ENCODE measurements around the gene FBN1. TPM values are rescaled to one million over a fixed set of nuclear protein-coding genes. Genes with fewer than 3 reads are reported as not detected.

FBN1 gene
- total and polyA plus RNA-seq, 2 experiments from 2014 or later, result 1.9 to 3.8 TPM

GRCh38 chr15:48396020-48396419, 249.5 kb downstream of the FBN1 start:
- no peak overlapping the region for H3K27ac ChIP-seq (ENCODE audit: low read depth)
- H3K79me2 ChIP-seq (replicated peaks; ENCODE audit: insufficient read depth), result no peaks in the 10 kb centered on the region
- ATAC-seq, result no peak
- no peak overlapping the region for H2AFZ ChIP-seq
- no peaks in the 10 kb centered on the region for H3K36me3 ChIP-seq (ENCODE audit: insufficient read depth)
- Mint-ChIP-seq H3K27me3 (ENCODE audit: insufficient read depth, low read depth, poor library complexity) (peaks cover 1% of the 10 kb centered on the region), H3K27ac (no peak overlapping the region), H3K9me3 (no peaks in the 10 kb centered on the region), H3K36me3 (ENCODE audit: low read depth) (no peaks in the 10 kb centered on the region), H3K4me3 (no peak overlapping the region), H3K4me1 (no peaks in the 10 kb centered on the region)
- no peak for TF ChIP-seq ZNF331 (CRISPR knock-in tag; IDR thresholded peaks at IDR 0.05; ENCODE audit: low read depth)
- no peaks in the 10 kb centered on the region for H4K20me1 ChIP-seq (replicated peaks; ENCODE audit: insufficient read depth)
- no peaks in the 10 kb centered on the region for H3K27me3 ChIP-seq (ENCODE audit: insufficient read depth)
- H3K9me2 ChIP-seq (ENCODE audit: insufficient read depth), result peaks cover 6% of the 10 kb centered on the region
- H3K4me2 ChIP-seq, result no peak overlapping the region
- no peak for DNase-seq (ENCODE audit: low spot score)
- H3K4me1 ChIP-seq (ENCODE audit: insufficient read depth), result no peaks in the 10 kb centered on the region
- no peak overlapping the region for H3K4me3 ChIP-seq
- no peaks in the 10 kb centered on the region for H3F3A ChIP-seq (replicated peaks; ENCODE audit: low read depth)

DNA sequence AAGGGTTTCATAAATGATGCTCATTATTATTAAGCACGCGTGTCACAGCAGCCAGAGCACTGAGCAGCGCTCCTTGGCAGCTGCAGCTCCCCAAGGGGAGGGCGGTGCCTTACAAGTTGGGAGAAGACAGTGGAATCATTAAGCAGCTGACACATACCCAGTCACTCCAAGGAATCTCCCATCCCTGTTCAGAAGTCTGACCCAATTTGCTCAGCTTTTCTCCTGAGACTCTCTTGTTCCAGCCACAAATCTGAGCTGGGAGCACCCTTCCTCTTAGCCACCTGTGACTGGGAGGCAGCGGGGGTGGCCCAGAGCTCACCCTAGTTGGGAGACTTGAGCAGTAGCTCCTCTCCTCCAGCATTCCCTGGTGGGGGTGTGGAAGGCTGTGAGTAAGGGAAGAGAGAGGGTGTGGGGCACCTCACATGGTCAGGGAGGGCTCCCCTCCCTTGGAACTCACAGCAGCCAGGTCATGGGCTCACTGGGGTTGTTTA, 249.9 kb downstream of the FBN1 start:
- no peaks in the 10 kb centered on the region for H3K9me3 Mint-ChIP-seq
- H3F3A ChIP-seq (replicated peaks; ENCODE audit: low read depth), result no peaks in the 10 kb centered on the region
- H3K79me2 ChIP-seq (replicated peaks; ENCODE audit: insufficient read depth), result no peaks in the 10 kb centered on the region
- H3K4me3 ChIP-seq, result no peak overlapping the region
- H3K4me1 Mint-ChIP-seq, result no peaks in the 10 kb centered on the region
- ATAC-seq (no peak), DNase-seq (ENCODE audit: low spot score) (no peak)
- H3K27me3 Mint-ChIP-seq (ENCODE audit: insufficient read depth, low read depth, poor library complexity), result no peaks in the 10 kb centered on the region
- no peak for TF ChIP-seq NANOG (IDR thresholded peaks at IDR 0.05; ENCODE audit: borderline replicate concordance)
- TF ChIP-seq ZNF114 (CRISPR knock-in tag; IDR thresholded peaks at IDR 0.05), result no peak
- no peak for TF ChIP-seq EZH2phosphoT487 (IDR thresholded peaks at IDR 0.05; ENCODE audit: unreplicated experiment)
- H2AFZ ChIP-seq, result no peak overlapping the region
- no peaks in the 10 kb centered on the region for H4K20me1 ChIP-seq (replicated peaks; ENCODE audit: insufficient read depth)
- peaks cover 6% of the 10 kb centered on the region for H3K9me2 ChIP-seq (ENCODE audit: insufficient read depth)
- no peak overlapping the region for H3K27ac ChIP-seq (ENCODE audit: low read depth)
- no peaks in the 10 kb centered on the region for H3K27me3 ChIP-seq (ENCODE audit: insufficient read depth)
- no peaks in the 10 kb centered on the region for H3K4me1 ChIP-seq (ENCODE audit: insufficient read depth)
- no peaks in the 10 kb centered on the region for H3K36me3 Mint-ChIP-seq (ENCODE audit: low read depth)
- H3K4me2 ChIP-seq, result no peak overlapping the region
- H3K4me3 Mint-ChIP-seq, result no peak overlapping the region
- H3K27ac Mint-ChIP-seq, result no peak overlapping the region
- H3K36me3 ChIP-seq (ENCODE audit: insufficient read depth), result no peaks in the 10 kb centered on the region

DNA sequence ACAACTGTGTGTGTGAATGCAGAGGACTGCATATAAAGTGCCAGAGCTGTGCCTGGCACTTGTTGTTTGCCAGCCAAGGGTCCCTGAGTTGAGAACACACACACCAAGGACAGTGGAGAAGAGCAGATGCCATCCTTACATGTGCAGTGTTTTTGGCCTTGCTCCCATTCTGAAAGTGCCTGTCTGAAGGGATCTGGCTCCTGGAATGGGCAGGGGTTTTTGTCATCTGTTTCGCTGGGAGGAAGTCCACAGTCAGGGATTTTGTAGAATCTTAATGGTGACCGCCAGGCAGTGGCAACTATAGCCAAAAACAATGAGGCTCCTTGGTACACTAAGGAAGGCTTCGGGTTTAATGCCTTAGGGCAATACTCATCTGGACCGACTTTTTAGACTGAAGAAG, 250.5 kb downstream of the FBN1 start:
- no peak overlapping the region for H3K4me3 Mint-ChIP-seq
- DNase-seq (ENCODE audit: low spot score) (no peak), ATAC-seq (no peak)
- no peaks in the 10 kb centered on the region for H3K9me3 Mint-ChIP-seq
- Histone ChIP-seq H3K4me3 (no peak overlapping the region), H3K27me3 (ENCODE audit: insufficient read depth) (no peaks in the 10 kb centered on the region), H2AFZ (no peak overlapping the region), H3F3A (replicated peaks; ENCODE audit: low read depth) (no peaks in the 10 kb centered on the region), H3K36me3 (ENCODE audit: insufficient read depth) (no peaks in the 10 kb centered on the region), H3K9me2 (ENCODE audit: insufficient read depth) (peaks cover 6% of the 10 kb centered on the region), H3K4me1 (ENCODE audit: insufficient read depth) (no peaks in the 10 kb centered on the region), H4K20me1 (replicated peaks; ENCODE audit: insufficient read depth) (no peaks in the 10 kb centered on the region), H3K27ac (ENCODE audit: low read depth) (no peak overlapping the region), H3K4me2 (no peak overlapping the region), H3K79me2 (replicated peaks; ENCODE audit: insufficient read depth) (no peaks in the 10 kb centered on the region)
- TF ChIP-seq, protein P1, sequence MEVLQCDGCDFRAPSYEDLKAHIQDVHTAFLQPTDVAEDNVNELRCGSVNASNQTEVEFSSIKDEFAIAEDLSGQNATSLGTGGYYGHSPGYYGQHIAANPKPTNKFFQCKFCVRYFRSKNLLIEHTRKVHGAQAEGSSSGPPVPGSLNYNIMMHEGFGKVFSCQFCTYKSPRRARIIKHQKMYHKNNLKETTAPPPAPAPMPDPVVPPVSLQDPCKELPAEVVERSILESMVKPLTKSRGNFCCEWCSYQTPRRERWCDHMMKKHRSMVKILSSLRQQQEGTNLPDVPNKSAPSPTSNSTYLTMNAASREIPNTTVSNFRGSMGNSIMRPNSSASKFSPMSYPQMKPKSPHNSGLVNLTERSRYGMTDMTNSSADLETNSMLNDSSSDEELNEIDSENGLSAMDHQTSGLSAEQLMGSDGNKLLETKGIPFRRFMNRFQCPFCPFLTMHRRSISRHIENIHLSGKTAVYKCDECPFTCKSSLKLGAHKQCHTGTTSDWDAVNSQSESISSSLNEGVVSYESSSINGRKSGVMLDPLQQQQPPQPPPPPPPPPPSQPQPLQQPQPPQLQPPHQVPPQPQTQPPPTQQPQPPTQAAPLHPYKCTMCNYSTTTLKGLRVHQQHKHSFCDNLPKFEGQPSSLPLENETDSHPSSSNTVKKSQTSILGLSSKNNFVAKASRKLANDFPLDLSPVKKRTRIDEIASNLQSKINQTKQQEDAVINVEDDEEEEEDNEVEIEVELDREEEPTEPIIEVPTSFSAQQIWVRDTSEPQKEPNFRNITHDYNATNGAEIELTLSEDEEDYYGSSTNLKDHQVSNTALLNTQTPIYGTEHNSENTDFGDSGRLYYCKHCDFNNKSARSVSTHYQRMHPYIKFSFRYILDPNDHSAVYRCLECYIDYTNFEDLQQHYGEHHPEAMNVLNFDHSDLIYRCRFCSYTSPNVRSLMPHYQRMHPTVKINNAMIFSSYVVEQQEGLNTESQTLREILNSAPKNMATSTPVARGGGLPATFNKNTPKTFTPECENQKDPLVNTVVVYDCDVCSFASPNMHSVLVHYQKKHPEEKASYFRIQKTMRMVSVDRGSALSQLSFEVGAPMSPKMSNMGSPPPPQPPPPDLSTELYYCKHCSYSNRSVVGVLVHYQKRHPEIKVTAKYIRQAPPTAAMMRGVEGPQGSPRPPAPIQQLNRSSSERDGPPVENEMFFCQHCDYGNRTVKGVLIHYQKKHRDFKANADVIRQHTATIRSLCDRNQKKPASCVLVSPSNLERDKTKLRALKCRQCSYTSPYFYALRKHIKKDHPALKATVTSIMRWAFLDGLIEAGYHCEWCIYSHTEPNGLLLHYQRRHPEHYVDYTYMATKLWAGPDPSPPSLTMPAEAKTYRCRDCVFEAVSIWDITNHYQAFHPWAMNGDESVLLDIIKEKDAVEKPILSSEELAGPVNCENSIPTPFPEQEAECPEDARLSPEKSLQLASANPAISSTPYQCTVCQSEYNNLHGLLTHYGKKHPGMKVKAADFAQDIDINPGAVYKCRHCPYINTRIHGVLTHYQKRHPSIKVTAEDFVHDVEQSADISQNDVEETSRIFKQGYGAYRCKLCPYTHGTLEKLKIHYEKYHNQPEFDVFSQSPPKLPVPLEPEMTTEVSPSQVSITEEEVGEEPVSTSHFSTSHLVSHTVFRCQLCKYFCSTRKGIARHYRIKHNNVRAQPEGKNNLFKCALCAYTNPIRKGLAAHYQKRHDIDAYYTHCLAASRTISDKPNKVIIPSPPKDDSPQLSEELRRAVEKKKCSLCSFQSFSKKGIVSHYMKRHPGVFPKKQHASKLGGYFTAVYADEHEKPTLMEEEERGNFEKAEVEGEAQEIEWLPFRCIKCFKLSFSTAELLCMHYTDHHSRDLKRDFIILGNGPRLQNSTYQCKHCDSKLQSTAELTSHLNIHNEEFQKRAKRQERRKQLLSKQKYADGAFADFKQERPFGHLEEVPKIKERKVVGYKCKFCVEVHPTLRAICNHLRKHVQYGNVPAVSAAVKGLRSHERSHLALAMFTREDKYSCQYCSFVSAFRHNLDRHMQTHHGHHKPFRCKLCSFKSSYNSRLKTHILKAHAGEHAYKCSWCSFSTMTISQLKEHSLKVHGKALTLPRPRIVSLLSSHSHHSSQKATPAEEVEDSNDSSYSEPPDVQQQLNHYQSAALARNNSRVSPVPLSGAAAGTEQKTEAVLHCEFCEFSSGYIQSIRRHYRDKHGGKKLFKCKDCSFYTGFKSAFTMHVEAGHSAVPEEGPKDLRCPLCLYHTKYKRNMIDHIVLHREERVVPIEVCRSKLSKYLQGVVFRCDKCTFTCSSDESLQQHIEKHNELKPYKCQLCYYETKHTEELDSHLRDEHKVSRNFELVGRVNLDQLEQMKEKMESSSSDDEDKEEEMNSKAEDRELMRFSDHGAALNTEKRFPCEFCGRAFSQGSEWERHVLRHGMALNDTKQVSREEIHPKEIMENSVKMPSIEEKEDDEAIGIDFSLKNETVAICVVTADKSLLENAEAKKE (CRISPR knock-in tag; IDR thresholded peaks at IDR 0.05), result no peak
- no peak for TF ChIP-seq ZNF114 (CRISPR knock-in tag; IDR thresholded peaks at IDR 0.05)
- TF ChIP-seq NANOG (IDR thresholded peaks at IDR 0.05; ENCODE audit: borderline replicate concordance), result no peak
- H3K36me3 Mint-ChIP-seq (ENCODE audit: low read depth), result no peaks in the 10 kb centered on the region
- no peaks in the 10 kb centered on the region for H3K27me3 Mint-ChIP-seq (ENCODE audit: insufficient read depth, low read depth, poor library complexity)
- no peak overlapping the region for H3K27ac Mint-ChIP-seq
- no peaks in the 10 kb centered on the region for H3K4me1 Mint-ChIP-seq
